ENCODE measurements around the gene TFR2.

Gene TFR2

GRCh38 chr7:100626530-100627237 is 14.7 kb downstream of the TFR2 start:
- H3K27ac ChIP-seq (ENCODE audit: insufficient read depth, low read depth, low read length, poor library complexity, severe bottlenecking) = no peak overlapping the region
- H3K36me3 ChIP-seq (ENCODE audit: control insufficient read depth, insufficient read depth, low read length) = no peaks in the 10 kb centered on the region
- 6 to 7% methylated on average over 37 of the region's 37 CpGs for WGBS, 2 experiments
- peaks cover 17% of the 10 kb centered on the region for H3K27me3 ChIP-seq (ENCODE audit: control insufficient read depth, insufficient read depth, low read length, poor library complexity, severe bottlenecking)
- H3K4me1 ChIP-seq (ENCODE audit: control insufficient read depth, insufficient read depth, low read length) = peaks cover 5% of the 10 kb centered on the region
- H3K9me3 ChIP-seq (ENCODE audit: control insufficient read depth, low read length) = no peaks in the 10 kb centered on the region
- peak overlapping the region; percentile 36 for H3K4me3 ChIP-seq (ENCODE audit: insufficient read depth, low read depth, low read length)

- Histone ChIP-seq H3K9me3 (ENCODE audit: control insufficient read depth, low read length) (no peaks in the 10 kb centered on the region), H3K27me3 (ENCODE audit: control insufficient read depth, insufficient read depth, low read length, poor library complexity, severe bottlenecking) (peaks cover 15% of the 10 kb centered on the region), H3K36me3 (ENCODE audit: control insufficient read depth, insufficient read depth, low read length) (no peaks in the 10 kb centered on the region), H3K4me3 (ENCODE audit: insufficient read depth, low read depth, low read length) (peak overlapping the region; percentile 36), H3K27ac (ENCODE audit: insufficient read depth, low read depth, low read length, poor library complexity, severe bottlenecking) (no peak overlapping the region), H3K4me1 (ENCODE audit: control insufficient read depth, insufficient read depth, low read length) (peaks cover 5% of the 10 kb centered on the region)
- 23 to 28% methylated on average over 3 of the region's 3 CpGs for WGBS, 2 experiments
Observed at GRCh38 chr7:100626055-100626454, 15.3 kb downstream of the TFR2 start.

- no peaks in the 10 kb centered on the region for H3K9me3 ChIP-seq (ENCODE audit: control insufficient read depth, low read length)
- no peak overlapping the region for H3K27ac ChIP-seq (ENCODE audit: insufficient read depth, low read depth, low read length, poor library complexity, severe bottlenecking)
- H3K4me1 ChIP-seq (ENCODE audit: control insufficient read depth, insufficient read depth, low read length) = peaks cover 5% of the 10 kb centered on the region
- 91% methylated on average over 15 of the region's 15 CpGs for WGBS, 2 experiments
- H3K4me3 ChIP-seq (ENCODE audit: insufficient read depth, low read depth, low read length) = no peak overlapping the region
- no peaks in the 10 kb centered on the region for H3K36me3 ChIP-seq (ENCODE audit: control insufficient read depth, insufficient read depth, low read length)
- H3K27me3 ChIP-seq (ENCODE audit: control insufficient read depth, insufficient read depth, low read length, poor library complexity, severe bottlenecking) = peaks cover 15% of the 10 kb centered on the region
Observed at GRCh38 chr7:100623951-100624824, 17.2 kb downstream of the TFR2 start.

GRCh38 chr7:100621554-100621953 is 19.8 kb downstream of the TFR2 start:
- WGBS, 2 experiments = 85 to 87% methylated on average over 8 of the region's 8 CpGs
- no peak overlapping the region for H3K4me3 ChIP-seq (ENCODE audit: insufficient read depth, low read depth, low read length)

GRCh38 chr7:100620804-100621203 is 20.5 kb downstream of the TFR2 start:
- Histone ChIP-seq H3K27me3 (ENCODE audit: control insufficient read depth, insufficient read depth, low read length, poor library complexity, severe bottlenecking) (peaks cover 2% of the 10 kb centered on the region), H3K9me3 (ENCODE audit: control insufficient read depth, low read length) (no peaks in the 10 kb centered on the region), H3K36me3 (ENCODE audit: control insufficient read depth, insufficient read depth, low read length) (no peaks in the 10 kb centered on the region), H3K4me1 (ENCODE audit: control insufficient read depth, insufficient read depth, low read length) (no peaks in the 10 kb centered on the region), H3K27ac (ENCODE audit: insufficient read depth, low read depth, low read length, poor library complexity, severe bottlenecking) (no peak overlapping the region), H3K4me3 (ENCODE audit: insufficient read depth, low read depth, low read length) (no peak overlapping the region)
- WGBS, 2 experiments = 93 to 94% methylated on average over 23 of the region's 23 CpGs

More at GRCh38 chr7:100621554-100621953, 19.8 kb downstream of the TFR2 start:
- H3K27ac ChIP-seq (ENCODE audit: insufficient read depth, low read depth, low read length, poor library complexity, severe bottlenecking) = no peak overlapping the region
- peaks cover 8% of the 10 kb centered on the region for H3K27me3 ChIP-seq (ENCODE audit: control insufficient read depth, insufficient read depth, low read length, poor library complexity, severe bottlenecking)
- H3K9me3 ChIP-seq (ENCODE audit: control insufficient read depth, low read length) = no peaks in the 10 kb centered on the region
- H3K36me3 ChIP-seq (ENCODE audit: control insufficient read depth, insufficient read depth, low read length) = no peaks in the 10 kb centered on the region
- H3K4me1 ChIP-seq (ENCODE audit: control insufficient read depth, insufficient read depth, low read length) = no peaks in the 10 kb centered on the region

- H3K4me1 ChIP-seq (ENCODE audit: control insufficient read depth, insufficient read depth, low read length) = no peaks in the 10 kb centered on the region
- H3K27me3 ChIP-seq (ENCODE audit: control insufficient read depth, insufficient read depth, low read length, poor library complexity, severe bottlenecking) = no peaks in the 10 kb centered on the region
- 92 to 94% methylated on average over 6 of the region's 6 CpGs for WGBS, 2 experiments
- H3K9me3 ChIP-seq (ENCODE audit: control insufficient read depth, low read length) = no peaks in the 10 kb centered on the region
- H3K36me3 ChIP-seq (ENCODE audit: control insufficient read depth, insufficient read depth, low read length) = no peaks in the 10 kb centered on the region
- no peak overlapping the region for H3K27ac ChIP-seq (ENCODE audit: insufficient read depth, low read depth, low read length, poor library complexity, severe bottlenecking)
- H3K4me3 ChIP-seq (ENCODE audit: insufficient read depth, low read depth, low read length) = no peak overlapping the region
Observed at GRCh38 chr7:100620239-100620638, 21.1 kb downstream of the TFR2 start.

GRCh38 chr7:100614308-100614861 is 27.0 kb downstream of the TFR2 start:
- Histone ChIP-seq H3K9me3 (ENCODE audit: control insufficient read depth, low read length) (no peaks in the 10 kb centered on the region), H3K27me3 (ENCODE audit: control insufficient read depth, insufficient read depth, low read length, poor library complexity, severe bottlenecking) (no peaks in the 10 kb centered on the region), H3K36me3 (ENCODE audit: control insufficient read depth, insufficient read depth, low read length) (no peaks in the 10 kb centered on the region), H3K27ac (ENCODE audit: insufficient read depth, low read depth, low read length, poor library complexity, severe bottlenecking) (no peak overlapping the region), H3K4me3 (ENCODE audit: insufficient read depth, low read depth, low read length) (no peak overlapping the region), H3K4me1 (ENCODE audit: control insufficient read depth, insufficient read depth, low read length) (no peaks in the 10 kb centered on the region)
- WGBS, 2 experiments = 89 to 91% methylated on average over 5 to 6 of the region's 6 CpGs

GRCh38 chr7:100613412-100614175 is 27.8 kb downstream of the TFR2 start:
- Histone ChIP-seq H3K9me3 (ENCODE audit: control insufficient read depth, low read length) (no peaks in the 10 kb centered on the region), H3K36me3 (ENCODE audit: control insufficient read depth, insufficient read depth, low read length) (no peaks in the 10 kb centered on the region), H3K27ac (ENCODE audit: insufficient read depth, low read depth, low read length, poor library complexity, severe bottlenecking) (no peak overlapping the region), H3K4me3 (ENCODE audit: insufficient read depth, low read depth, low read length) (peak overlapping the region; percentile 76), H3K4me1 (ENCODE audit: control insufficient read depth, insufficient read depth, low read length) (no peaks in the 10 kb centered on the region), H3K27me3 (ENCODE audit: control insufficient read depth, insufficient read depth, low read length, poor library complexity, severe bottlenecking) (no peaks in the 10 kb centered on the region)
- WGBS, 2 experiments = 92 to 93% methylated on average over 13 of the region's 13 CpGs

- Histone ChIP-seq H3K9me3 (ENCODE audit: control insufficient read depth, low read length) (no peaks in the 10 kb centered on the region), H3K36me3 (ENCODE audit: control insufficient read depth, insufficient read depth, low read length) (no peaks in the 10 kb centered on the region), H3K4me3 (ENCODE audit: insufficient read depth, low read depth, low read length) (peak overlapping the region; percentile 76), H3K4me1 (ENCODE audit: control insufficient read depth, insufficient read depth, low read length) (no peaks in the 10 kb centered on the region), H3K27me3 (ENCODE audit: control insufficient read depth, insufficient read depth, low read length, poor library complexity, severe bottlenecking) (no peaks in the 10 kb centered on the region), H3K27ac (ENCODE audit: insufficient read depth, low read depth, low read length, poor library complexity, severe bottlenecking) (no peak overlapping the region)
- WGBS, 2 experiments = 9 to 10% methylated on average over 29 of the region's 29 CpGs
Observed at GRCh38 chr7:100612730-100613390, 28.5 kb downstream of the TFR2 start.

Measured in ectodermal cell (in vitro differentiated cells).